GM06990 (cell line): ENCODE measurements around the gene SLC7A8.

Experiments used
- DNase-seq: peaks from one replicate; pipeline ENCODE4 v3.0.0-alpha.2; 2011; ENCODE audit not compliant: insufficient read length; ENCODE audit errors: extremely low read depth
- H3K27me3 ChIP-seq: replicated peaks from 2 replicates; pipeline ENCODE4 v1.6.0; 2011; ENCODE audit warnings: low read length; ENCODE audit not compliant: control insufficient read depth, insufficient read depth
- H3K36me3 ChIP-seq: 2 replicates; pipeline ENCODE4 v1.5.1; 2011; ENCODE audit warnings: low read length; ENCODE audit not compliant: control insufficient read depth, insufficient read depth
- H3K4me3 ChIP-seq: replicated peaks from 2 replicates; pipeline ENCODE4 v1.5.1; 2011; ENCODE audit warnings: low read depth, mild to moderate bottlenecking, control low read depth, low read length
- CTCF ChIP-seq: IDR thresholded peaks from 2 replicates; pipeline ENCODE4 v1.5.1; 2011; ENCODE audit warnings: low read length, control low read depth, mild to moderate bottlenecking, inconsistent platforms; ENCODE audit not compliant: insufficient read depth, poor library complexity, severe bottlenecking

SLC7A8 gene

GRCh38 chr14:23090254-23090636 lies 93.2 kb downstream of the SLC7A8 start:
- H3K27me3 ChIP-seq = no peaks in the 10 kb centered on the region
- DNase-seq = no peak
- no peak overlapping the region for H3K4me3 ChIP-seq
- peaks cover 8% of the 10 kb centered on the region for H3K36me3 ChIP-seq
- TF ChIP-seq CTCF = no peak

DNA sequence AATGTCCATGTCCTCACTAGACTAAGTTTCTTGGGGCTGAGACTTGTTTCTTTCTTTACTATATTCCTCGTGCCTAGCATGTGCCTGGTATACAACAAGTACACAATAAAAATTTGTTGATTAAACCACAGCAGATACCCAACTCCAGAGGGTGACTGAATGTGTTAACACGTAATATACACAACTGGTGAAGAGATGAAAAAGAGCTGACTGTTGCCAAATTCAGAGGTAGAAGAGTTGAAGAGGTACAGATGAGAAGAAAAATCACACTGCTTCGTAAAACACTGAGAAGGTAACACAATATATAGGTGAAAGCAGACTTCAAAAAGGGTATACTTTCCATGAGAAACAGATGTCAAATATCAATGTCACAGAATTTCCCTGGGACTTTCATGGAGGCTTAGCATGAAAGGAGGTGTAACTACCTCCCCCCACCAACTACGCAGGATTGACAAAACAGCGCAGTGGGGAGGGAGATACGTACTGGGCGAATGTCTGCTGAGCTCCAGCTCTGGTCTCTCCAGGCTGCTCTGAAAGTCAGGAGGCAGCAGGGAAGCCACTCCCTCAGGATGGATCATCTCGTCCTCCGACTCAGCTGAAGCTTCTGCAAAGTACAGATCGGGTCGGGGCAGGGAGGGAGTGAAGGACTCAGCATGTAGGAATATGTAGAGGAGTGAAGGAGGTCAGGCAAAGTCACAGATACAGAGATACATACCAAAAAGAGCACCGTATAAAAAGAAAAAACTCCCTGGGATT lies 93.8 kb downstream of the SLC7A8 start:
- Histone ChIP-seq H3K36me3 (peaks cover 8% of the 10 kb centered on the region), H3K4me3 (no peak overlapping the region), H3K27me3 (no peaks in the 10 kb centered on the region)
- no peak for TF ChIP-seq CTCF
- no peak for DNase-seq

DNA sequence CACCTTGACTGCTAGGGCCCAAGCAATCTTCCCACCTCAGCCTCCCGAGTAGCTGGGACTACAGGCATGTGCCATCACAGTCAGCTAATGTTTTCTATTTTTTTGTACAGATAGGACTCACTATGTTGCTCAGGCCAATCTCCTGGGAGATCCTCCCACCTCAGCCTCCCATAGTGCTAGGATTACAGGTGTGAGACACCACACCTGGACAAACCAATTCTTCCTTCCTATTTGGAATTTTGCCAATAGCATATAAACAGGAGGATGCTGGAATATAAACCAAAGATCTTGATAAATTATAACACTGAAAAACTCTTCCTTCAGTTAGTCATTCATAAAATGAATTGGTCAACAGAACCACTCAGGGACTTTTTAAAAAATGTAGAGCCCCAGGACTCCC lies 96.9 kb downstream of the SLC7A8 start:
- Histone ChIP-seq H3K36me3 (peaks cover 11% of the 10 kb centered on the region), H3K27me3 (no peaks in the 10 kb centered on the region), H3K4me3 (no peak overlapping the region)
- no peak for DNase-seq
- TF ChIP-seq CTCF = no peak

DNA sequence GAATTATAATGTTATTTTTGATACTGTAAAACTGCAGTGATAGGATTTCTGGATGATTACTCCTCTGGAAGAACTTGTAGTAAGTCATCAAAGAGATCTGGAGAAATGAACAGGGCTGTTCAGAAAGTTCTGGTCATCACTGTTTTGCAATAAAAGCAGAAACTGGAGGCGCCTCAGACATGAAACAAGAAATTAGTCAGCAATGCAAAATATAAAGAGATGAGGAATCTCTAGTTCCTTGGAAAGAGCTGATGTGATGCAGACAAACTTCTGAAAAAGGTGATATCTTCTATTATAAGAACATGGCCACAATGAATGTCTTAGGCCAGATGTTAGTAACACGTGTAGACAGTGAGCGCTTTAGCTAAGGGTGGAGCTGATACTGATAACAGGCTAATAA lies 98.0 kb downstream of the SLC7A8 start:
- peaks cover 11% of the 10 kb centered on the region for H3K36me3 ChIP-seq

DNA sequence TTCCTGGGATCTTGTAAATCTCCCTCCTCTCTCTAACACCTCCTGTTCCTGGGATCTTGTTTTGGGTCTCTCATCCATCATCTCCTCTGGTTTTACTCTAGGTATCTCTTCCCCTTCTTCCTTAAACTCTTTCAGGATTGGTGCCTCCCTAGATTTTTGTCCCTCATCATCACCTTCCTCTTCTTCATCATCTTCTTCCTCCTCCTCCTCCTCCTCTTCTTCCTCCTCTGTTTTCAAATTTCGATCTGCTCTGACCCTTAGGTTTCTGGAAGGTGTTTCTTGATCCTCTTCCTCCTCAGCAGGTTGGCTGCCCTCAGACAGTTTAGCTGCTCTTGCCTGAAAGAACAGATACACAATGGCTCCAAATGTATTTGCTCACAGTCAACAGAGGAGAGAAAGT lies 103.0 kb downstream of the SLC7A8 start:
- H3K36me3 ChIP-seq = peaks cover 34% of the 10 kb centered on the region
- no peak for DNase-seq

More for the DNA sequence above, 98.0 kb downstream of the SLC7A8 start:
- H3K4me3 ChIP-seq = no peak overlapping the region
- no peak for DNase-seq
- no peak for TF ChIP-seq CTCF
- no peaks in the 10 kb centered on the region for H3K27me3 ChIP-seq

More for the DNA sequence above, 103.0 kb downstream of the SLC7A8 start:
- Histone ChIP-seq H3K27me3 (no peaks in the 10 kb centered on the region), H3K4me3 (no peak overlapping the region)
- TF ChIP-seq CTCF = no peak
